Peyer's patch (tissue), 4 donors: ENCODE measurements around the gene PANK1. TPM values are rescaled to one million over a fixed set of nuclear protein-coding genes. Genes with fewer than 3 reads are reported as not detected.

ENCODE experiments used
- DNase-seq, 3 donors: peaks; one replicate each; pipeline ENCODE4 v3.0.0-alpha.2; 2017 to 2019
- H3K27ac ChIP-seq, 4 donors: fragments of 200-600 bp; sonication (generic); one replicate each; pipeline ENCODE4 v1.5.1; 2016 to 2019
- H3K27me3 ChIP-seq, 2 donors: fragments of 200-600 bp; sonication (generic); one replicate each; pipeline ENCODE4 v1.5.1; 2019
- H3K36me3 ChIP-seq, 3 donors: fragments of 200-600 bp; sonication (generic); one replicate each; pipeline ENCODE4 v1.5.1; 2016 to 2019
- H3K4me1 ChIP-seq, 4 donors: fragments of 200-600 bp; sonication (generic); one replicate each; pipeline ENCODE4 v1.5.1; 2016 to 2019
- H3K4me3 ChIP-seq, 4 donors: fragments of 200-600 bp; sonication (generic); 1 replicate in 3 of 4; 2 replicates in 1 of 4; pipeline ENCODE4 v1.5.1; 2016 to 2019; ENCODE audit warnings: mild to moderate bottlenecking in 1 of 4
- H3K9me3 ChIP-seq, 4 donors: fragments of 200-600 bp; sonication (generic); one replicate each; pipeline ENCODE4 v1.5.1; 2016 to 2019; ENCODE audit warnings: mild to moderate bottlenecking in 1 of 4
- POLR2A ChIP-seq, 2 donors: fragments of 450-650 bp; IDR thresholded peaks; one replicate each; pipeline ENCODE4 v1.5.1; 2017; ENCODE audit warnings: antibody characterized with exemption in 2 of 2, mild to moderate bottlenecking in 2 of 2, moderate library complexity in 2 of 2
- total RNA-seq, 4 donors: library from RNA; depleted of rRNA; stranded (reverse); fragments of >200 nt; gene quantifications; one replicate each; pipeline ENCODE4 v1.1.0, GENCODE V29; 2016
- TF ChIP-seq, protein P1 (sequence below), 6 experiments: fragments of 450-650 bp in 4 of 6; fragments of 200-600 bp in 2 of 6; sonication (generic) in 1 of 6; IDR thresholded peaks; one replicate each; pipeline ENCODE4 v1.5.1; 2017 to 2019; ENCODE audit warnings: antibody characterized with exemption in 6 of 6, mild to moderate bottlenecking in 3 of 6, moderate library complexity in 1 of 6

PANK1 gene
- total RNA-seq, 4 donors from 2014 or later: 22.3 to 45.9 (median 33.9) TPM

DNA sequence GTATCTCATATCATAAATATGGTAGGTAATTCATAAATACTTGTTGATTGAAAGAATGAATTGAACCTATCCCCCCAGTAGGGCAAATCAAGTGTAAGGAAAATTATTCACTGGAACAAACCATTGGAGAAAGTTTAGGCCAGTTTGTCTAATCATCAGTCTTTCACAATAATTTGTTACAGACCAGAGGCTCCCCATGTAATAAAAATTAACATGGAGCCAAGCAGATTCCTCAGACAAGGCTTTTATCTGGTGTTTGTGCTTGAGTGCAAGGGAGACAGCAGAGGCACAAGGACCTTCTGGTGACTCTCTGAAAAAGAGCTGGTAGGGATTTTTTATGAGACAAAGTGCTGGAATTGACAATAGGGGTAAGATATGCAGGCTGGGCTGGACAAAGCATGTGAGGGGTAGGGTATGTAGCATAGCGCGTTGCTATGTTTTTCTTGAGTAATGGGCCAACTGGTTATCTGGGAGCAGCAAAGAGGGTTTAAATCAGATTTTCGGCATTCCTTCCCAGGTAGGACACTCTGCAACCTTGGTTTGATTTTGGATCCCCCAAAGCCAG is 7.8 kb upstream of the PANK1 start:
- DNase-seq: no peak
- TF ChIP-seq, protein P1, sequence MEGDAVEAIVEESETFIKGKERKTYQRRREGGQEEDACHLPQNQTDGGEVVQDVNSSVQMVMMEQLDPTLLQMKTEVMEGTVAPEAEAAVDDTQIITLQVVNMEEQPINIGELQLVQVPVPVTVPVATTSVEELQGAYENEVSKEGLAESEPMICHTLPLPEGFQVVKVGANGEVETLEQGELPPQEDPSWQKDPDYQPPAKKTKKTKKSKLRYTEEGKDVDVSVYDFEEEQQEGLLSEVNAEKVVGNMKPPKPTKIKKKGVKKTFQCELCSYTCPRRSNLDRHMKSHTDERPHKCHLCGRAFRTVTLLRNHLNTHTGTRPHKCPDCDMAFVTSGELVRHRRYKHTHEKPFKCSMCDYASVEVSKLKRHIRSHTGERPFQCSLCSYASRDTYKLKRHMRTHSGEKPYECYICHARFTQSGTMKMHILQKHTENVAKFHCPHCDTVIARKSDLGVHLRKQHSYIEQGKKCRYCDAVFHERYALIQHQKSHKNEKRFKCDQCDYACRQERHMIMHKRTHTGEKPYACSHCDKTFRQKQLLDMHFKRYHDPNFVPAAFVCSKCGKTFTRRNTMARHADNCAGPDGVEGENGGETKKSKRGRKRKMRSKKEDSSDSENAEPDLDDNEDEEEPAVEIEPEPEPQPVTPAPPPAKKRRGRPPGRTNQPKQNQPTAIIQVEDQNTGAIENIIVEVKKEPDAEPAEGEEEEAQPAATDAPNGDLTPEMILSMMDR (IDR thresholded peaks at IDR 0.05): no peak
- no peak for TF ChIP-seq POLR2A (IDR thresholded peaks at IDR 0.05)
- H3K27me3 ChIP-seq: no peaks in the 10 kb centered on the region
- H3K27ac ChIP-seq: no peak overlapping the region
- no peaks in the 10 kb centered on the region for H3K36me3 ChIP-seq
- peaks cover 0 to 8% (median 0%) of the 10 kb centered on the region in 4 donors for H3K9me3 ChIP-seq
- peaks cover 0 to 11% (median 0%) of the 10 kb centered on the region in 4 donors for H3K4me1 ChIP-seq
- H3K4me3 ChIP-seq: no peak overlapping the region

DNA sequence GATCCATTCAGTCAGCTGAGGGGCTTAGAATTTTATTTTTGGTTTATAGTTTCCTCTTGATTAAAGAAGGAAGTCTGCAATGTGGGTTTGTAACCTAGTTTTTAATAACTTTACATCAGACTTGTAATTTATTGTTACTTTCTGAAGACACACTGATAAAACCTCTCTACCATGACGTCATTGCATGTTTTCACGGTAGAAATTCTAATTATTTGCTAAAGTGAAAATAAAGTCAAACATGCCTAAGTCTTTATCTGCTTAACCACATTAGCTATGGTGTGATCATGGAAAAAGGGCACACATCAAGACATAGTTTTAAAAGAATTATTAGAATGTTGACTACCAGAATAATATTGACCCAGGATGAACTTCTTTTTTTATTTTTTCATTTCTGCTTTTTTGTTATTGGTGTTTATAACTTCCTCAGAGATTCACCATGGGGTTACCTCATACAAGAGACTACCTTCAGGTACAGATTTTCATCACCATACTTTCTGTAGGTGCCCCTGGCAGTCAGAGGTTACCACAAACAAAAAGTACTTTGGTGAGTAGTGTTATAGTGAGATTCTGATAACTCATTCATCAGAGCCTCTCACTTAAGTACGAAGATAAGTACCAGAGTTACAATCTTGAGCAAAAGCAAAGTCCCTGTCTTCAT is 7.0 kb upstream of the PANK1 start:
- Histone ChIP-seq H3K9me3 (peaks cover 0 to 8% (median 0%) of the 10 kb centered on the region in 4 donors), H3K4me1 (peaks cover 0 to 11% (median 2%) of the 10 kb centered on the region in 4 donors), H3K27me3 (no peaks in the 10 kb centered on the region), H3K36me3 (no peaks in the 10 kb centered on the region), H3K4me3 (no peak overlapping the region), H3K27ac (no peak overlapping the region)
- TF ChIP-seq POLR2A (IDR thresholded peaks at IDR 0.05): no peak
- TF ChIP-seq, protein P1 (IDR thresholded peaks at IDR 0.05): no peak
- no peak for DNase-seq

DNA sequence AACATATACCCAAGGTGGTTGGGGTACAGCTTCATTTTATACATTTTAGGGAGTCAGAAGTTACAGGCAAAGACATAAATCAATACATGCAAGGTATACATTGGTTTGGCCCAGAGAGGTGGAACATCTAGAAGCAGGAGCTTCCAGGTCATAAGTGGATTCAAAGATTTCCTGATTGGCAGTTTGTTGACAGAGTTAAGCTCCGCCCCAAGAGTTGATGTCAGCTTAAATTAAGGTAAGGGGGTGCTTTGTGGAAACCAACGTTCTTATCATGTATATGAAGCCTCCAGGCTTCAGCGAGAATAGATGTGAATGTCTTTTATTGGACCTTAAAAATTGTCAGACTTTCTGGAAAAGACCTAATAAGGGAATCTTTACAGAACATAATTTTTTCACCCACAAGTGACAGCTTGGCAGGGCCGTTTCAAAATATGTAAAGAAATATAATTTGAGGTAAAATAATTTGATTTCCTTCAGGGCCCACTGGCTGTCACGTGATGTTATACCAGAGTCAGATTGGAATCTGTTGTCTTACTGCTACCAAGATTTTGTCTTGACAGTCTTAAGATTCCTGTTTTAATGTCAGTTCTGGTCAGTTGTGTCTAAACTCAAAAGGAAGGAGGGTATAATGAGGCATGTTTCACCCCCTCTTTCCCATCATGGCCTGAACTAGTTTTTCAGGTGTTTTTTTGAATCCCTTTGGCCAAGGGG is 6.3 kb upstream of the PANK1 start:
- Histone ChIP-seq H3K27me3 (no peaks in the 10 kb centered on the region), H3K36me3 (no peaks in the 10 kb centered on the region), H3K4me3 (no peak overlapping the region), H3K27ac (no peak overlapping the region), H3K4me1 (peaks cover 0 to 9% (median 2%) of the 10 kb centered on the region in 4 donors), H3K9me3 (peaks cover 0 to 6% (median 0%) of the 10 kb centered on the region in 4 donors)
- no peak for DNase-seq
- TF ChIP-seq, protein P1 (IDR thresholded peaks at IDR 0.05): no peak
- TF ChIP-seq POLR2A (IDR thresholded peaks at IDR 0.05): no peak

DNA sequence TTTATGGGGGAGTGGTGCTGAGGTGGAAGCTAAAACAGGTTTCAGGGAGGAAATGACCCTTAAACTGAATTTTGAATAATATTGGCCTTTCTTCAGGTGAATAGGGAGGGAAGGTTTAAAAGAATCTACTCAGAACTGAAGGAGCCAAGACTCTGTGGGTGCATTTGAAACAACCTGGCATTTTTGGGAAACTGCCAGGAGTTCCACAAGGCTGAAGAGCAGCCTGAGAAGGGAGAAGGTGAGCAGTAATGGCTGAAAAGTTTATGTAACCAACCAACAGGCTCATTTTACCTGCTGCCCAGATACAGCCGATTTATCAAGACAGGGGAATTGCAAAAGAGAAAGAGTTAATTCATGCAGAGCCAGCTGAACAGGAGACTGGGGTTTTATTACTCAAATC is 4.0 kb upstream of the PANK1 start:
- DNase-seq: no peak
- TF ChIP-seq POLR2A (IDR thresholded peaks at IDR 0.05): no peak
- TF ChIP-seq, protein P1 (IDR thresholded peaks at IDR 0.05): no peak
- H3K9me3 ChIP-seq: no peaks in the 10 kb centered on the region

DNA sequence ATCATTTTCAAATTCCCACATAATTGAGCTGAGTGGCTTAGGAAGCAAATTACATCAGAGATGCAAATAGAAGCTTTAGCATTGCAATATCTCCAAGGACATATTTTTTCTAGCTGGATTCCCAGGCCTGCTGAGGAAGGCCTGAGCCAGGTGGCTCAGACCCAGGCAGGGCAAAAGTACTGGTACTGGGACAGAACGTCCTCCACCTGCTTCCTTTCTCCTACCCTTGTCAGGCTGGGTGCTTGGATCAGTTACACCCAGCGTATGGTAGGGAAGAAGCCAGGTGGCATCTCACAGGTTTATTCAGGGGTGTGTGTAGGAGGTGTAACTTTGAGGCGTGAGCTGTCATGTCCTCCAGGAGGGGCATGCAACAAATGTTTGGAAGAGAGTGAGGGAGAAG is 3.0 kb upstream of the PANK1 start:
- Histone ChIP-seq H3K4me1 (peaks cover 0 to 9% (median 2%) of the 10 kb centered on the region in 4 donors), H3K4me3 (no peak overlapping the region), H3K27me3 (no peaks in the 10 kb centered on the region), H3K27ac (no peak overlapping the region), H3K9me3 (no peaks in the 10 kb centered on the region), H3K36me3 (no peaks in the 10 kb centered on the region)
- DNase-seq: no peak
- TF ChIP-seq POLR2A (IDR thresholded peaks at IDR 0.05): no peak
- TF ChIP-seq, protein P1 (IDR thresholded peaks at IDR 0.05): no peak

More for the DNA sequence above, 4.0 kb upstream of the PANK1 start:
- Histone ChIP-seq H3K4me3 (no peak overlapping the region), H3K27me3 (no peaks in the 10 kb centered on the region), H3K36me3 (no peaks in the 10 kb centered on the region), H3K4me1 (peaks cover 0 to 9% (median 2%) of the 10 kb centered on the region in 4 donors), H3K27ac (no peak overlapping the region)
